NCI-H460 (cell line): Measurements from ENCODE around the gene RBMS1. TPM values are rescaled to one million over a fixed set of nuclear protein-coding genes. Genes with fewer than 3 reads are reported as not detected.

ENCODE experiments used
- DNase-seq: peaks from one replicate; pipeline ENCODE4 v3.0.0-alpha.2; 2016; ENCODE audit warnings: low read depth; ENCODE audit errors: extremely low read depth
- total RNA-seq: library from RNA; depleted of rRNA; stranded (reverse); fragments of >200 nt; shearing (Covaris generic); gene quantifications from 2 replicates; pipeline ENCODE4 v1.2.3, GENCODE V29; 2014

RBMS1 gene
- total RNA-seq, 1 experiment from 2014 or later = 45.9 TPM

GRCh38 chr2:160241251-160242137 is 252.1 kb downstream of the RBMS1 start:
- peak; percentile 39 for DNase-seq

DNA sequence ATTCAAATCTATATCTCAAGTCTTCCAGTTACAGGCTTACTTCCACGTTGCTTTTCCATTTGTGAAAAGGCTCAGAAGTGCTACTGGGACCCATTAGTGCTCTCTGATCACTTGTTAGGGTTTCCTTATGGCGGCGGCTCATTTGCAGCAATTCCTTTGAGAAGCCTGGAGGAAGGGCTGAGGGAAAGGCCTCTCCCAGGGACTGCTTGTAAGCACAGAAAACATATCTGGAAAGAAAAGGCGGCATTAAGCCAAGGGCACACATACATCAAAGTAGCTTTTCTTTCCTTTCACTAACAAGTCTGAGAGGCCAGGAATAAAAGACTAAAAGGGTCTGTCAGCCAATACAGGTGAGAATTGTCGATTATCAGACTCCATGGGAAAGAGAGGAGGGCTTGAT is 254.2 kb downstream of the RBMS1 start:
- DNase-seq = no peak

GRCh38 chr2:160238392-160238791 is 255.2 kb downstream of the RBMS1 start:
- DNase-seq = no peak

DNA sequence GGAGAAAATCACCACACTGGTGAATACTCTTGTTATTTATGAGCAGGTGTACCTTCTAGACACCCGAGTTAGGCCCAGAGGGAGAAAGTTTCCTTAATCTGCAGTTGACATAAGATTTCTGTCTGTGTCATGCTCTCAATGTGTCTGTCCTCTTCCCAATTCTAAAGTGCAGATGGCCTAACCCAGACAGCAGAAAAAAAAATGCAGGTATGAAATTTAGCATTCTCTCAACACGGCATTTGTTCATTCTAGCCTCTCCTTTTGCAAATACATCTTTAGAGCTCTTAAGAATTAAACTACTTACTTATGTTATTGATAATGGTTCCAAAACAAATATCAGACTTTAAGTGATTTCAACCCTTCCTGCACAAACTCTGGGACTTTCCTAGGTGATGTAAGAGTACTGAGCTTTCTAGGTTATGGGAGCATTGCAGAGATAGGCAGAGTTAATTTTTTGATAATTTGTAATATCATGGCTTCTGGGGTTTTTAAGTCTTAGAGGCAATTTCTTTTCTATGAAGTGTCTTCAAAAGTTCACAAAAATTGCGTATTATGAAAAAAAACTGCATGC is 260.6 kb downstream of the RBMS1 start:
- DNase-seq = no peak

DNA sequence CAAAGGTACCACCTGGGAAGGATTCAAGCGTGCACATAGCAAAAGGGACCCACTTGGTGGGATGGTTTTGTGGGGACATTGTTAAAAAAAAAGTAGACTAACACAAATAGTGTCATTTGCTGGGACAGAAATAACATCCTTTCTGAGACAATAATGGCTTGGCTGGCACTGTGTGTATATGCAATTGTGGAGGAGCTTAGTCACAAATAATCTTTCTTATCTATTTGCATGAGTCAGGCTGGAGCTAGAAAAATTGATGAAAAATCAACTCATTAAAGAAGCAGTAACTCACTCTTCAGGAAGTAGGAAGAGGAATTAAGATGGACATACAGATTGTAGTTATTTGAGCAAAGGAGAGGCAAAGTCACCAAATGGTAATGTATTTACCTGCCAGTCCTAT is 264.0 kb downstream of the RBMS1 start:
- DNase-seq = no peak

DNA sequence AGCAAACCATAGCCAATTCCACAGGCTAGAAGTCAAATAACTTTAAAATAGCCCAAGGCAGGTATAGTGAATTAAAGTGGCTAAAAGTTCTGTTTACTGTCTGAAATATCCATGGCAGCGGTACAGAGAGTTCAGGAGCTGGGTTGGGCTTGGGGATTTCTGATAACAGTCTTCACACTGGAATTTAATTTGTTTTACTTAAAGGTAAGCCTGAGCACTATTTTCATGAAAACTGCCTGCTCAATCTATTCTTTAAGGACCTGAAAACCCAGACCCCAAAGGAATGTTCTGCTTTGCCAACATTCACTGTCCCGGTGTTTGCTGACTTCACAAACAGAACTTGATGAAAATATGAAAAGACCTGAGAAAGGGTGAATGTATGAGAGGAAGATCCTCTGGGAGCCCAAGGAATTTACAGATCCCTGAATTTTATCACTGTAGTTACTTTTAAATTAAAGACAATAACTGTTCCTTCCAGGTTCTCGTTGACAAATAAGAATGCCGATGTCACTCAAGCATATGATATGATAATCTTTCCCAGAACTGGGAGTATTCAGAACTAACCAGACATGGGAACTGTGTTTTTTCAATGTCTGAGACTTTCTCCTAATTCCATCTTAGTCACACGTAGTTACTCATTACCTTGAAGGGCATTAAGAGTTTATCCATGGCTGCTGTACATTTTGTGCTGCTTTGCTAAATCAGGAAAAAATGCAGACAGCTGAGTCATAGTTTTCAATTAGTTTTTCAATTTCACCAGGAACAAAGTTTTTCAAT is 265.3 kb downstream of the RBMS1 start:
- no peak for DNase-seq

- no peak for DNase-seq
Observed at GRCh38 chr2:160227293-160227915, 266.2 kb downstream of the RBMS1 start.

DNA sequence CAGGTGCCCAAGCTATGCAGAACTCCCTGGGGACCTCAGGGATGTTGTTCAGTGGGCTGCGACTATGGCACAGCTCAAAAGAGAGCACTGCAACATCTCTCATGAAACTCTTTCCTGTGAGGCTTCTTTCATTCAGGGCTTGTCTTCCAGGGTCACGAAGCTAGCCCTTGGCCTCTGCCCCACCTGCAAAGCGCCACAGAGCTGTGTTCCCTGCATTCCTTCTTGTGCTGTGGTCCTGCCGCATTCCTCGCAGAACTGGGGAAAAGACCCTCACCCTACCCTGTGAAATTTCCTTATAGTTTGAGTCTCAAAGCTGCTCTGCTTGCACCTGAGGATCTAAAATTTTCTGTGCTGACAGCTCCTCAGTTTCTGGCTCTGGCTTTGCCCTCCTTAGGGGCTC is 267.2 kb downstream of the RBMS1 start:
- no peak for DNase-seq

DNA sequence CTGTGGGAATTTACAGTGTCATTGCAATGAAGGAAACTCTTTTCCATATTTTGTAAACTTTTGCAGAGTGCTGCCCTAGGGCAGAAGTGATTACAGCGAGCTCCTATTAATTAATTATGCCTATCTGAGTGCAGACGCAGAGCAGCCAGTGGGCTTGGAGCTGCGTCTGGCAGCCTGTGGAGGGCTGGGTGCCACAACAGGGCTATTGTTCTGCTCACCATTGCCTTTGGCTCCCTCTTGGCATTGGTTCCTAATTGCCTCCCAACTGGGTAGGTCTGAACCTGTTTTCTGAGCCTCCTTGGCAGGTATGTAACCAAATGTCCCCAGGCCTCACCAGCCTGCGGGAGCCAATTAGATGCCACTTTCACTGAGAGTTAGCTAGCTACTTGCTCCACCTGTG is 267.9 kb downstream of the RBMS1 start:
- DNase-seq = no peak

DNA sequence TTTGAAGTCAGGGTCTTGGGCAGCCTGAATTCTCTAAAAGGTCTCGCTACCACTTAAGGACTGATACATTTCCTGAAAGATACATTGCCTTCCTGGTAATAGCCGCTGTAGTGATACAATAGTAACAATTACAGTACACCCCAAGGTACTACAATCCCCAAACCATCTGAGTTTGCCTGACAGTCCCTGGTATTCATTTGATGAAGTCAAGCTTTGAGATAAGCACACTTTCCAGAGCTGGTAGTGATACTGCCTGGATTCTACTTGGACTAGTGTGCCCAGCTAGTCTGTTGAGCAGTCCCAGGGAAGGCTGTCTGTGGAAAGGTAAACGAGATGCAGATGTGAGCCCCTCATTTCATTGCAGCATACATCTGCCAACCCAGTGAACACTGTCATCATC is 269.1 kb downstream of the RBMS1 start:
- no peak for DNase-seq

DNA sequence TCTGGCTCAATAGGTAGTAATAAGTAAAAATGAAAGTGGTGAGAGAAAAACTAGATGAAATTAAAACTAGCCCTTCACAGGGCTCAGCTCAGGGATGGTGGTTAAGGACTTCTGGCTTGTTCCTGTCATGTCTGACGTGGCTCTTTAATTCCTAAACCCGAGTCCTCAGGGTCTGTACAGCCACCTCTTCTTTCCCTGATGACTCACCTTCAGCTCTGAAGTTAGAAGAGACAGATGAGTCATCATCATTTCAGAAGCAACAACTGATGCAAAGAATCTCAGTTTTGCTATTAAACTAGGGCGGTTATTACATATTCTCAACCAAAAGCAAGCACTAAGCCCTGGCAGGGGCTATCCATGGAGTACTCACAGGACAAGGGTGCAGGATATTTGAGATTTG is 269.5 kb downstream of the RBMS1 start:
- peak; percentile 58 for DNase-seq

GRCh38 chr2:160223560-160223959 is 270.0 kb downstream of the RBMS1 start:
- no peak for DNase-seq

GRCh38 chr2:160222546-160223283 is 270.9 kb downstream of the RBMS1 start:
- no peak for DNase-seq
